Skin epidermis (tissue), 12 donors: ENCODE data around the gene ST6GAL1.
"Not testable (repeated sequence)": the region's sequence is repeated elsewhere in the genome, so short reads cannot be mapped to it uniquely, and the experiment has no call there.

ENCODE experiments used
- H3K27ac ChIP-seq, 21 experiments: fragments of 200-600 bp; sonication (generic) in 11 of 21; one replicate each; pipeline ENCODE4 v1.5.0; 2020; ENCODE audit warnings: mild to moderate bottlenecking in 3 of 21, inconsistent platforms in 2 of 21, moderate library complexity in 2 of 21
- H3K4me3 ChIP-seq, 7 experiments: fragments of 200-600 bp; sonication (generic) in 2 of 7; one replicate each; pipeline ENCODE4 v1.5.0; 2020; ENCODE audit warnings: inconsistent platforms in 2 of 7, mild to moderate bottlenecking in 2 of 7, moderate library complexity in 1 of 7

Gene ST6GAL1

DNA sequence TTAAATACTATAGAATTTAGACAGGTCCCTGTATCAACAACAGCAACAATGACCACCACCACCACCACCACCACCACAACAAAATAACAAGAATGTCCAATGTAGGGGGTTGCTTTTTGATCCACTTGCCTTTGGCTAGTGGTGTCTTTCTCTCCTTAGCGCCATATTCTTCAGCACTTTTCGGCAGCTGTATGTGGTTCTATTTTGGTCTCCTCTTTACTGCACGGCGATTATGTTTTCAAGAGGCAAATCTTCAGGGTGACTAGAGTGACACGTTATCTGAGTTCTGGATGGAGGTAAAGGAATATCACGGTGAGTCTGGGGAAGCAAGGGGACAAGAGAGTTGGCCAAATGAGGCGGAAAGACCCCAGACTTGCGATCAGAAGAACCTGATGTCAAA is 56.1 kb downstream of the ST6GAL1 start:
- Histone ChIP-seq H3K4me3 (no peak overlapping the region), H3K27ac (peak overlapping the region in 10 of 21 experiments; percentile 1 to 78 (median 56))

DNA sequence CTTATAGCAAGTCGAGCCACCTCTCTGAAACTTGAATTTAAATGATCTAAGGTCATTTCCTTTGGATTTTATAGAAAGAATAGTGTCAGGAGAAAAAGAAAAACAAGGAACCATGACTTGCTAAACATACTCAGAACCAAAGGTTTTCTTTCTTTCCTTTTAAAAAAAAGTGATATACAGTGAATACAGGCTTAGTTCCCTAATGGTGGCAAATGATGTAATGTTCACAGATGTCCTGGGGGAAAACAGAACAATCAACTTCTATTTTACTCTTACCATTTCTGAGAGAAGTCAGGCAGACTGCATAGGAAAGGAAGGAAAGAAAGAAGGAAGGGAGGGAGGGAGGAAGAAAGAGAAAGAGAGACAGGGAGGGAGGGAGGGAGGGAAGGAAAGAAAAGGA is 56.5 kb downstream of the ST6GAL1 start:
- Histone ChIP-seq H3K4me3 (no peak overlapping the region), H3K27ac (peak overlapping the region in 10 of 21 experiments; percentile 7 to 78 (median 56))

DNA sequence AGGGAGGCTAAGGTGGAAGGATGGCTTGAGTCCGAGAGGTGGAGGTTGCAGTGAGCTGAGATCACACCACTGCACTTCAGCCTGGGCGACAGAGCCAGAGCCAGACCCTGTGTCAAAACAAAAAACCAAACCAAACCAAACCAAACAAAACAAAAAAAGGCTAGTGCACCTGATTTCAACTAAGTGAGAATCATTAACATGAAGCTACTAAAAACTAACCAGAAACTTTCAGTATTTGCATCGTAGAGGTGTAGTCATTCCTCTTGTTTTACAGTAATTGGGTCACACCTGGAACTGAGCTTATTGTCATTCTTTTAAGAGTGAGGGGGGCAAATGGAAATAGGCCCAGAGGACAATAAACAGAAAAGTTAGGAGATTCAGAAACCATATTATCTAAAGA is 58.5 kb downstream of the ST6GAL1 start:
- H3K4me3 ChIP-seq, result no peak overlapping the region
- H3K27ac ChIP-seq, result peak overlapping the region in 1 of 21 experiments; percentile 14

DNA sequence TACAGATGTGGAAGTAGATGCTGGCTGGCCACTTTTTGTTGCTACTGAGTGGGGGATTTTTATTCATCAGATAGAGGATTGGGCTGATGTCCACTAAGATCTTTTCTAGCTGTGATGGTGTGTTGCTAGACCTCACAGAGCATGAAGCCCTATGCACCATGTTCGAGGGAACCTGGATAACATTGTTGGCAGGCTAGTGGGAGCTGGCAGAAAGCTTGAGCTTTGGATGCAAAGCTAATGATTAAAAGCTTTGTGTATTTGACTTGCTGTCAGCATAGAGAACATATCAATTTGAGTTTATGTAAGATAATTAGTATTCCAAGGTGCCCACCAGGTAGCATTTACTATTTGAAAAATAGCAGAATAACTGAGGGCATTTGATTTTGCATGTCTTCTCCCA is 59.1 kb downstream of the ST6GAL1 start:
- H3K27ac ChIP-seq, result peak overlapping the region in 2 of 21 experiments; percentile 3 to 8

DNA sequence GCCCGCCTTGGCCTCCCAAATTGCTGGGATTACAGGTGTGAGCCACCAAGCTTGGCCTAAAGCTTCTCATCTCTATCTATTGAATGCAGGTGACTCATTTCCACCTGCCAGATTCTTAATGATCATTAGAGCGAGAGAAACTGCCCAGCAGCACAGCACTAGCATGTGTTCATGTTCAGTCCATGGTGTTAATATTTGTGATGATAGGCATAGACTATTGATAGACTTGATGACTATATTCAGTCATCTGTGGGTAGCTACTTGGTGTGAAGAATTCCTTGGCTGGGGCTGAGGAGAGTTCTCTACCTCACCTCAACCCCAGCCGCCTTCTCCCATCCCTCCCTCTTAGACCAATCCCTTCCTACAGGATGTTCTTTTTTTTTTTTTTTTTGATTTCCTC is 60.0 kb downstream of the ST6GAL1 start:
- Histone ChIP-seq H3K4me3 (no peak overlapping the region), H3K27ac (no peak overlapping the region)

More for the DNA sequence above, 59.1 kb downstream of the ST6GAL1 start:
- H3K4me3 ChIP-seq, result no peak overlapping the region

DNA sequence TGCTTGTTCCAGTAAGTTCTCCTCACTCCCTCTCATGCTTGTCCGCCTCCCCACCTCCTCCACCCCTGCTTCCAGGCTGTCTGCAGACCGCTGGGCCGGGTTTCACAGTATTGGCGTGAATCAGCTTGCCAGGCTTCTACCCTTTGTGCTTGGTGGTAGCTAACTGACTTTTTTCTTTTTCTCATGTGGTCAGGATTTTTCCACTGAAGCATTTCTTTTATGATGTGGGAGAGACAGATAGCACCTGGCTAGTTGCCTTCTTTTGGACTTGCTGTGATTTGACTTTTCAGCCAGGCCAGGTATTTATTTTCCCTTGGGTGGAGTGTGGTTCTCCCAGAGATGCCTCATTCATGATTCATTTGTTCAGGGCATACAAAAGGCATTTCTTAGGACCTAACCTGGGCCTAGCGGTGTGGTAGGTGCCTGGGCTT is 60.6 kb downstream of the ST6GAL1 start:
- H3K27ac ChIP-seq, result peak overlapping the region in 5 of 21 experiments; percentile 23 to 54 (median 45)
- no peak overlapping the region for H3K4me3 ChIP-seq

DNA sequence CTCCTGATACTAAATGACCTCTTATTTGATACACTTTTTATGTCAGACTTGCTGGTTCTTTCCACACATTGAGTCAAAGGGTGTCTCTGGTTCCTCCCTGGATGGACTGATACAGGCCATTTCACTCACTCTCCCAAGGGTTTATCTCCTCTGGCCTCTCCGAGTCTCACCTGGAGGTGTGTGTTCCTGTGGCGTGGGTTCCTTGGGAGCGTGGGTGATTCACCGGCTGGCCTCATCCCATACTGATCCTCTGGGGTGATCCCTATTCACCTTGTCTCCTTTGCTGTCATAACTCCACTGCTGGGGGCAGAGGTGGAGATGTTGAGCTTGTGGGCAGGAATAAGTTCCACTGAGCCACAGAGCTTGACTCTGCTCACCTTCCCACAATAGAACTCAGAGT is 61.1 kb downstream of the ST6GAL1 start:
- Histone ChIP-seq H3K27ac (peak overlapping the region in 7 of 21 experiments; percentile 6 to 54 (median 44)), H3K4me3 (no peak overlapping the region)

DNA sequence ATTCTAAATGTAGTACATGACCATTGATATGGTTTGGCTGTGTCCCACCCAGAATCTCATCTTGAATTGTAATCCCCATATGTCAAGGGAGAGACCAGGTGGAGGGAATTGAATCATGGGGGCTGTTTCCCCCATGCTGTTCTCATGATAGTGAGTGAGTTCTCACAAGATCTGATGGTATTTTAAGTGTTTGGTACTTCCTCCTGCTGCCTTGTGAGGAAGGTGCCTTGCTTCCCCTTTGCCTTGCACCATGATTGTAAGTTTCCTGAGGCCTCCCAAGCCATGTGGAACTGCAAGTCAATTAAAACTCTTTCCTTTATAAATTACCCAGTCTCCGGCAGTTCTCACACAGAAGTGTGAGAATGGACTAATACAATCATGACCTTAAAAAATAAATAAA is 61.8 kb downstream of the ST6GAL1 start:
- H3K4me3 ChIP-seq, result not testable (repeated sequence)
- peak overlapping the region in 5 of 21 experiments; percentile 6 to 54 (median 23) for H3K27ac ChIP-seq

DNA sequence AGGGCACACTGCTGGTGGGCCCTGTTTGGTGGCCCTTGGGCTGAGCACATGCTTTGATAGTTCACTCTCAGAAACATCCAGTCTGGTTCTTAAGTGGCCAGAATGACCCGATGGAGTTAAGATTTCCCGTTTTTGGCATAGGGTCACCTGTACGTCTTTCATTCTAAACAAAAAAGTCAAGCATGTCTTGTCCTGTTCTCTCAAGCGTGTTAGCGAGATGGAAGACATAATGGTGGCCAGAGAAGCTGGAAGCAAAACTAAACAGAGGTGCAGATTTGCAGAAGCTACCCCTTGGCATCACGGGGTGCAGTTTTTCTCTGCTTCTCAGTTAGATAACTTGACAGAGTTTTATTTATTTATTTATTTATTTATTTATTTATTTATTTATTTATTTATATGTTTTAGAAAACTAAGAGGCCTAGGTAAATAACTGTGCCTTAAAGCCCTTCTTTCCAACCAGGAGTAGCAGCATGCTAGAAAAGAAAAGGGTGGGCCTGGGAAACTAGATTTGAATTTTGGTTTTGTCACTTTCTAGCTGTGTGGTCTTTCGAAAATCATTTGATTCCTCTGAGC is 63.0 kb downstream of the ST6GAL1 start:
- Histone ChIP-seq H3K4me3 (no peak overlapping the region), H3K27ac (no peak overlapping the region)

DNA sequence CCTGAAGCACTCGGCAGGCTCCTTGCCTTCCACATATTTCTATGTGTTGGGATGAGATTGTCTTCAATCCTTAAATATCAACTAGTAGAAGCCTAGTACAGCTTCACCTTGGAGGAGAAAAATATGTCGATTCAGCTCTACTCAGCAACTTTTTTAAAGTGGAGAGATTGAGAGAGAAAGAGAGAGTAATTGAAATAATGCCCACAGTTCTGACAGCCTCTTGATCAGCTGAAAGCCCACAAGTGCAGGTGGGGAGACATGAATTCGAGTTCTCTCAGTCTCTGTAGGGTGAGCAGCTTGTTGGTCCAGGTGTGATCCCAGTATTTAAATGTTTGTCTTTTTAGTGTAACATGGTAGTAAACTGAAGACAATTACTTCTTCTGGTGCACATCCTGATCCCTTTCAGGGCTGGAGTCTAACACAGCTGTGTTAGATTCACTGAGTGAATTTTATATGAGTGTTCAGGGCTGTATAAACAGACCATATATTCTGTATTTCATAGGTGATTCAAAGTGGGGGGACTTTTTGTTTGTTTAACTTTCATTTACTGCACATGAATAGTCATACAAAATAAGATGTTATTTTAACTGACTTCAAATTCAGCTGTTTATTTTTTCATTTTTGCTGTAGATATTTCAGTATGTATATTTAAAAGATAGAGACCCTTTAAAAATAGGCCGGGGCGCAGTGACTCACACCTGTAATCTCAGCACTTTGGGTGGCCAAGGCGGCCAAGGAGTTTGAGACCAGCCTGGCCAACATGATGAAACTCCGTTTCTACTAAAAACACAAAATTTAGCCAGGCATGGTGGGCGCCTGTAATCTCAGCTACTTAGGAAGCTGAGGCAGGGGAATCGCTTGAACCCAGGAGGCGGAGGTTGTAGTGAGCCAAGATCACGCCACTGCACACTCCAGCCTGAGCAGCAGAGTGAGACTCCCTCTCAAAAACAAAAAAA is 64.0 kb downstream of the ST6GAL1 start:
- Histone ChIP-seq H3K4me3 (no peak overlapping the region), H3K27ac (no peak overlapping the region)

DNA sequence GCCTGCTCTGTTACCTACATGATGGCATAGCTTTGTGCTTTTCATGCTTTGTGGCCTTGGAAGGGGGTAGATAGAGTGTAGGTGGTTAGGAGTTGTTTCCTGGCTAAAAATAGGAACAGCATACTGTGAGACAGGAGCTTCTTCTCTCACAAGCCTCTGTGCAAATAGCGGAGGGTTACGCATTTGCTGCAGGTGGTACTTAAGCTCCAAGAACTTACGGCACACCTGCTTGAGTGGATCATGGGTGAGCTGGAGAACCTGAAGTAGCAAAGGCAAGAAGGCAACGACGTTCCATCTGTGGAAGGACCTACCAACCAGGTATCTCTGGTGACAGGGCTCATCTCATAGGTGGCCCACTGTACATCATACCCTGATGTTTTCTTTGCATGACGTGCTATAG is 66.0 kb downstream of the ST6GAL1 start:
- Histone ChIP-seq H3K4me3 (no peak overlapping the region), H3K27ac (peak overlapping the region in 3 of 21 experiments; percentile 13 to 69 (median 66))

DNA sequence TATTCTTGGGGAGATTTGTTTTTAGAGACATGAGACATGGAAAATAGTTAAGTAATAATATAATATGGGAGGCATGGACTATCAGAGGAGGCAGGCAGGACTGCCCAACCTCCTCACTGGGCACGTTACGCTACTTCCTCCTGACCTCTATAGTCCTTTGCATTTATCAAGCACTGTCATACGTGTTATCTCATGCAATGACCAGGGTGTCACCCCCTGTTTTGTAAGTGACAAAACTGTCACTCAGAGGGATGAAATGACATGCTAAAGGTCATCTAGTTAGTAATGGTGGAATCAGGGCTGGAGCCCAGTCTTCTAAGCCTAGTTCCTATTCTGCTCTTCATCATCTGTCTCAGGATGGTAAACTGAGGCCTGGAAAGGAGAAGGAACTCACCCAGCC is 66.7 kb downstream of the ST6GAL1 start:
- Histone ChIP-seq H3K4me3 (no peak overlapping the region), H3K27ac (peak overlapping the region in 3 of 21 experiments; percentile 13 to 69 (median 66))

DNA sequence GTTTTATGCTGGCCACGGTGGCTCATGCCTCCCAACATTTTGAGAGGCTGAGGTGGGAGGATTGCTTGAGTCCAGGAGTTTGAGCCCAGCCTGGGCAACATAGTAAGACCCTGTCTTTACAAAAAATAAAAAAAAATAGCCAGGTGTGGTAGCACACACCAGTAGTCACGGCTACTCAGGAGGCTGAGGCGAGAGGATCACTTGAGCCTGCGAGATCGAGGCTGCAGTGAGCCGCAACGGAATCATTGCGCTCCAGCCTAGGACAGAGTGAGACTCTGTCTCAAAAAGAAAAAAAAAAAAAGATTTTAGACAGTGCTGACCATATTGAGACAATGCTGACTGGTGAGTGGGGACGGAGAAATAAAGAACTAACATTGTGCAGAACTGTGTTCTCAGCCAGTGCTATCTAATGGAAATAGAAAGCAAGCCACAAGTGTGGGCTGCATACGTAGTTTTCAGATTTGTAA is 67.2 kb downstream of the ST6GAL1 start:
- Histone ChIP-seq H3K4me3 (no peak overlapping the region), H3K27ac (peak overlapping the region in 4 of 21 experiments; percentile 42 to 69 (median 66))

DNA sequence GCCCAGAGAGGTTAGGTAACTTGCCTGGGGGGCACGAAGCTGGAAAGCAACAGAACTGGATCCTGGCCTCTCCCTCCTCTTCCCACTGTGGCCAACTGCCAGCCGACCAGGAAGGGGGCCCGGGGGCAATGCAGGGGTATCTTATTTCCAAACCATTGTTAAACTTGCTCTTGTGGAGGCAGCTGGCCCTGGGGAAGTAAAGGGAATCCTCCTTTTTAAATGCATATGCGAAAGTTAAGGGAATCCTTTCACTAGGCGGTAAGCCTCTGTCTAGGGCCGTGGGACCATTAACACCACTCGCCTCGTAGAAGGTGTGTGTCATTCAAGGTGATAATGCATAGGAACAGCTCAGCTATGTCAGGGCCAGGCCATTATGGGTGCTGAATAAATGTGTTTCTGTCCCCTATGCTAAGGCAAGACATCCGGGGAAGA is 68.6 kb downstream of the ST6GAL1 start:
- peak overlapping the region in 2 of 21 experiments; percentile 47 to 65 for H3K27ac ChIP-seq
- H3K4me3 ChIP-seq, result no peak overlapping the region

DNA sequence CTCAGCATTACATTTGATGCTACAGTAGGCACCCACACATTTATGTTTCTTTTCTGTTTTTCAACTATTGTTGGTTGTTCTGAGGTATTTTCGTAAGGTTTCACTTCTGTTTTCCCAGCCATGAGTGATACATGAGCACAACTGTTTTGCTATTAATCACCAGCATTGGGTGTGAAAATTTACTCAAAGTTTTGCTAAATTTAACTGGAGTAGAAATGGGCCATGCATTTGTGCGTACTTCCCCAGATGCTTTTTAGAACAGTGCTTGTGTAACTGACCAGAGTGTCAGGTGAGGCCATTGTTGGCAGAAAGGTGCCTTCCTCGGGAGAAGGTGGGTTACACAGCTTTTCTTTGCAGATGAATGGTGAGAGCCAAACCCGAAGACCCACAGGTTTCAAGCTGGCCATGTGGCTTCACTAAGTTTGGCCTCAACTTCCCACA is 70.4 kb downstream of the ST6GAL1 start:
- Histone ChIP-seq H3K4me3 (no peak overlapping the region), H3K27ac (peak overlapping the region in 5 of 21 experiments; percentile 3 to 81 (median 33))

DNA sequence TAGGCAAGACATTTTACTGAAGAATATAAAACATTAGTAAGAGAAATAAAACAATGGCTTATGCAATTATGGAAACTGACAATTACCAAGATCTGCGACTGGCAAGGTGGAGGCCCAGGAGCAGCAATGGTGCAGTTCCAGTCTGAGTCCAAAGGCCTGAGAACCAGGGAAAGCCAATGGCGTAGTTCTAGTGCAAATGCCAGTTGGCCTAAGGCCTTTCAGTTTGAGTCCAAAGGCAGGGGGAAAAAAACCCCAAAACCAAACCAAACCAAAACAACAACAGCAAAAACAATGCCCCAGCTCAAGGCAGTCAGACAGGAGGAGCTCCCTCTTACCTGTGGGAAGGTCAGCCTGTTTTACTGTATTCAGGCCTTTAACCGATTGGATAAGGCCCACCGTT is 72.6 kb downstream of the ST6GAL1 start:
- Histone ChIP-seq H3K27ac (no peak overlapping the region), H3K4me3 (no peak overlapping the region)

DNA sequence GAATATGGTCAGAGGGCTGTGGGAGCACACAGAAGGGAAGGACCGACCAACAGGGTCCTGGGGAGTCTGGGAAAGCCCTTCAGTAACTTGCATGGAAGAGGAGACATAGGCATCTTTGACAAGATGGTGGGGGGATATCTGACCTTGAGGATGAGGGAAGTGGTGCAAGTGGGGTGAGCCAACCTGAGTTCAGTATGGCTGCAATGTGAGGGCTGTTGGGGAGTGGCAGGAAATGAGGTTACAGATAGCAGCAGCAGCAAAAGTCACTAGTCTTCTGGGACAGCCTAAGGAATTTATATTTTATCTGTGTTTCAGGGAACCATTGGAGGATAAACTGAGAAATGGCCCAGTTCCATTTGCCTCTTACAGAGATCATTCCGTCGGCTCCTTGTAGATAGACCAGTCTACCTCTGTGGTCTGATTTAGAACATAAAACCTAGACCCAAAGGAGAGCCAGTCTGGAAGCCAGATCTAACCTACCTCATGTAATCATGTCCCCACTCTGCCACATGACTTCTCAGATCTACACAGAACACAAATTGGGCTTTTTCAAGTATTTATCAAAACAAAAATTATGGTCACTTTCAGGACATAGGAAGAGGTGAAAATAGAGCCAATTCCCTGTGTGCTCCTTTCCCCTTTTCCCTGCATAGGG is 75.6 kb downstream of the ST6GAL1 start:
- H3K4me3 ChIP-seq, result no peak overlapping the region
- peak overlapping the region in 2 of 21 experiments; percentile 10 to 63 for H3K27ac ChIP-seq

DNA sequence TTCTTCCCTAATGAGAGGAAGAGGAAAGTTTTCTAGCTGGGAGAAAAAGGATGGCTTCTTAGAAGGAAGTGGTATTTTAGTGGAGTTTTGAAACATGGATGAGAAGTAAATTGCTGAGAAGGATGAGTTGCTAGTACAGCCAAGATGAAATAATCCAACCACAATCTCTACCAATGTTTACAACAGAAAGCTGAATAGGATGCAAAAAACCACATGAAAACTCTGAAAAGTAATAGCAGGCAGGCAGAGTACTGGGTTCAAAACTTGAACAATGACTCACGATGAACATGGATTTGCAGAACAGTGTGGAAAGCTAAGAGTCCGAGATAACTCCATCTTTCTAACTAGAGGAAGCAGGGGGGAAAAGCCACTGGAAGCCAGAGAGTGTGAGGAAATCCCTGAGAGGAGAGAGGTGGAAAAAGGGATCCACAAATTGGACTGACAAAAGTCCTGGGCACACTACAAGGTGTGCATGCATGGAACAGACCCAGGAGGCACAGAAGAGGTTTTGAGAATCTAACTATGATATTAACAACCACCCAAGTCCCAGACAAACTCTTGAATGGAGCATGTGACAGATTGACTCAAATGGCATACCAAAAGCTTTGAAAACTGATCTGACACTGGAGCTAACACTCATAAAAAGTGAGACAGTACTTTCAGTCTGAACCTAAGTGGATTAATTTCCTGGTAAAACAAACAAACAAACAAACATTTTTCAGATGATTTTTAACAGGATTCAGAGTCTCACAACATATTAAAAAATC is 76.7 kb downstream of the ST6GAL1 start:
- Histone ChIP-seq H3K4me3 (no peak overlapping the region), H3K27ac (peak overlapping the region in 1 of 21 experiments; percentile 63)

DNA sequence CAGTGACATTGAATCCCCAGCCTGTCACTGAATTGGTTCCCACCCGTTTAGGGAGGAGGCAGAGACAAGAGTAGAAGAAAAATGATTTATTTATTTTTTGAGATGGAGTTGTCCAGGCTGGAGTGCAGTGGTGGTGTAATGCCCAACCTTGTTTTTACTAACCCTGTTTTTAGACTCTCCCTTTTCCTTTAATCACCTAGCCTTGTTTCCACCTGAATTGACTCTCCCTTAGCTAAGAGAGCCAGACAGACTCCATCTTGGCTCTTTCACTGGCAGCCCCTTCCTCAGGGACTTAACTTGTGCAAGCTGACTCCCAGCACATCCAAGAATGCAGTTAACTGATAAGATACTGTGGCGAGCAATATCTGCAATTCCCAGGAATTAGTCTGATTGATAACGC is 80.1 kb downstream of the ST6GAL1 start:
- H3K4me3 ChIP-seq, H3K27ac ChIP-seq: not testable (repeated sequence)
